ENCODE data around the gene CCDC148.
"Not testable (repeated sequence)": the region's sequence is repeated elsewhere in the genome, so short reads cannot be mapped to it uniquely, and the experiment has no call there.

The CCDC148 gene

DNA sequence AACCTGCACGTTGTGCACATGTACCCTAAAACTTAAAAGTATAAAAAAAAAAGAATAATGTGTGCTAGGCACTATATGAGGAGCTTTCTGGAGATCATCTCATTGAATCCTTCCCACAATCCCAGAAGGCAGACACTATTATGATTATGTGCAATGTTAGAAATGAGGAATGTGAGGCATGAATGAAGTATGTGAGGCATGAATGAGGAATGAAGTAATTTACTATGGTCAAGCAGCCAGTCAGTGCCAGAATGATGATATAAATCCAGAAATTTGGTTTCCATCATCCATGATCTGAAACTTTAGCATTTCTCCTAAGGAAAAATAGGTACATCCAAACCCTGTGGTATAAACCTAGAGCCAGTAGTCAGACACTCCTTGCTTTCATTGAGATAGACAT lies 42.0 kb downstream of the CCDC148 start:
- no peak for DNase-seq

DNA sequence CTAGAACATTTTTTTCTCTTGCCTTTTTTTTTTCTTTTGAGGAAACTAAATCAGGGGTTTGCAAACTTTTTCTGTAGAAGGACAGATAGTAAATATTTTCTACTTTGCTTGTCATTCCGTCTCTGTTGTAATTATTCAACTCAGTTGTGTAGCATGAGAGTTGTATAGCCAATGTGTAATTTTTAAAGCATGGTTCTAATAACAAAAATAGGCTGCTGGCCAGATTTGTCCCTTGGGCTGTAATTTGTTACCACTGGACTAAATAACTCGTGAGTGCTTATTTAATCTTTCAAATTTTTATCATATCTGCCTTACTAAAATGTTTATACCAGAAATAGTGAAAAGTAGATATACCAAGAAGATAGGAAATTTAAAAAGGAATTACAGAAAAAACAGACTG lies 43.0 kb downstream of the CCDC148 start:
- no peak for DNase-seq

DNA sequence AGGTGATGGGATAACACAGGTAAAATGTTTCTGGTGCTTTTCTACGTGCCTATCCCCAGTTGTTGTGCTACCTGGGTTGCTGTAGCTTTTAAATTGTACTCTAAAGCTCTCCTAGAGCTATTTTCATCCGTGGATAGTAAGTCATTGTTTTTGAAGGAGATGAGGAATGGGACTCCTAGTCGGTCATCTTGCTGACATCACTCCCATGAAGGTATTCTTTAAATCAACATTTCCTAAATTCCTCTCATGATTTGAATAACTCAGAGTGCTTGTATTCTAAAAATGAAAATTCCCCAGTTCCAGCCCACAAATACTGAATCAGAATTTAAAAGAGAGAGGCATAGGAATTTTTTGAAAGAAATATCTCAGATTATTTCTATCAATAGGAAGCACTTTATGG lies 44.3 kb downstream of the CCDC148 start:
- DNase-seq = no peak

DNA sequence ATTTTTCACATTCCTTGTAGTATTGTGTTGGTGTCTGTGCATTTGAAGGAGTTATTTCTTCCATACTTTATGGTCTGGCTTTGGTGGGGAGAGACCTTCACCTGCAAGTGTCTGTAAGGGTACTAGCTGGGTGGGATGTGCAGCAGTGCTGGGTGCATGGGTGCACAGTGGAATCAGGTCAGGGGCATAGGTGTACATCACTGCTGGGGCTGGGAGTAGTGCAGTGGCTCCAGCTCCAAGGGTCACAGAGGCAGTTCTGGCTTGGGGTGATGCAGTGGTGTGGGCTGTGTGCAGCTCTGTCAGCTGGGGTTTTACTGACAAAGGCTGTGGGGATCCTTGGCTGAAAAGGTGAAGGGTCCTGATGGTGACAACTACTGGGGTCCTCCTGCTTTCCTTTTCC lies 44.8 kb downstream of the CCDC148 start:
- no peak for DNase-seq

DNA sequence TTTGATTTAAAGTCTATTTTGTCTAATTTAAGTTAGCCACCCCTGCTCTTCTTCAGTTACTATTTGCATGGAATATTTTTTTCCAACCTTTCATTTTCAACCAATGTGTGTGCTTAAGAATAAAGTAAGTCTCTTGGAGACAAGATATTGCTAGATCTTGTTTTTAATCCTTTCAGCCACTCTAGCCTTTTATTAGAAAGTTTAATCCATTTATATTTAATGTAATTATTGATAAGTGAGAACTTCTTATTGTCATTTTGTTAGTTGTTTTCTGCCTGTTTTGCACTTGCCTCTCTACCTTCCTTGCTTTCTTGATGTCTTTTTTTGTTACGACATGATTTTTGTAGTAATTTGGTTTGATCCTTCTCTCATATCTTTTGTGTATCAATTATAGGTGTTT lies 46.4 kb downstream of the CCDC148 start:
- no peak for DNase-seq

DNA sequence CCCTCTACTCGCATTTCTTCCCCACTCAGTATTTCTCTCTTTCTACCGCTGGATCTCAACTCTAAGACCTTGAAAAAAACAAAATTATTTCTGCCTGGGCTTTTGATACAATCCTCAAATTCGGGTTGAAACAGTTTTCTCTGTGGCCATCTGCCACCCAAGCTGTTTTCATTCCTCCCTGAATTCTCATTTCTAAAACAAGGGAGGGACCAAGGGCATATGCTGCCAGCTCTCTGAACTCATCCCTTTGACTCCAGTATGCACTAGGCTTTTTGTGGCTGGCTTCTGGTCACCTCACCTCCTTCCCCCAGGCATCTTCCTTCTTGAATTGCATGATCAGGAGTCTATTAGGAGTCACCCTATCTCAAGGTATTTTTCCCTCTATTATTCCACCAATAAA lies 49.5 kb downstream of the CCDC148 start:
- DNase-seq = no peak

DNA sequence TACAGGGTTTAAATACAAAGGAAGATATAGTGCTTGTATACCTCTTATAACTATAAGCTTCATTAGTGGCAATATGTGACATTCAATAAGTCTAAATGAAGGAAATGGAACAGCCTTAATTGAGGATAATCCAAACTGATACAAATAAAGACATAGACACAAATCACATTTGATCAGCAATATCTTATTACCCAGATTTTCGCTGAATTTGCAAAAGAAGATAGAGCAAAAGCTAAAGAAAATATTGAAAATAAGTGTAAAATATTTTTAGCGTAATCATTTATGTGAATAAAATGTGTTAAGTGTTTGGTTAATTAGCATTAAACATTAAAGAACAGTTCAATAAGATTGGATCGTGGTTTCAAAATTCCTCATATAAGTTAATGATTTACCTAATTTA lies 51.2 kb downstream of the CCDC148 start:
- no peak for DNase-seq

DNA sequence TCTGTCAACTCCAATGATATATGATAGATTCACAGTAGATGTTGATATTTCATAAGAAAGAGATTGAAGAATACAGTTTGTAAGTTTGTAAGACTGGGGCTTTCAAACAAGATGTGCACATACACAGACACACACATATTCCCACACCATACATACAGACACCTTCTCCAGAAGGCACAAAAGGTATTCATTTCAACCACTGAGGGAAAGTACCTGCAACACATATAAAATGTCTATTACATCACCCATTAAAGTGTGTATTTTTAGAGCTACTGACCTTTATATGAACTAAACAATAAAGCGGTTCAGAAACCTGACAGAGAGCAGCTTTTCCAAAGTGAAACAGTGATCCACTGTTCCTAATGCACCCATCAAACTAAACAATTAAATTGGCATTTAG lies 53.3 kb downstream of the CCDC148 start:
- no peak for DNase-seq

DNA sequence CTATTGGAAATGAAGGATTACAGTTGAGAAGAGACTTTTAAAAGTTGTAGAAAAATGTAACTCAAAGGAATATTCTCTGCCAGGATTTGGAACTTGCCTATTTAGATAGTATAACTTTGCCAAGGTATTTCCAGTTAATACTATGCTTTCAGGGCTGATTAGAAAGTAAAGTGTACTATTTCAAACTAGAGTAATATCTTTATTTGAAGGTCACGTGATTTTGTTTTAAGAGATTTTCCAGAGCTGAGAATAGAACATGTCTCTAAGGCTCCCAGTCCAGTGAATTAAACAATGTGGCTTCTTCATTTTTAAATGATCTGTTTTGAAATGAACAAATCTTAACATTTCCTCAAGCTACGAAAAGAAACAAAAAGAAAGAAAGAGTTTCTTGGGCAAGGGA lies 53.9 kb downstream of the CCDC148 start:
- no peak for DNase-seq

DNA sequence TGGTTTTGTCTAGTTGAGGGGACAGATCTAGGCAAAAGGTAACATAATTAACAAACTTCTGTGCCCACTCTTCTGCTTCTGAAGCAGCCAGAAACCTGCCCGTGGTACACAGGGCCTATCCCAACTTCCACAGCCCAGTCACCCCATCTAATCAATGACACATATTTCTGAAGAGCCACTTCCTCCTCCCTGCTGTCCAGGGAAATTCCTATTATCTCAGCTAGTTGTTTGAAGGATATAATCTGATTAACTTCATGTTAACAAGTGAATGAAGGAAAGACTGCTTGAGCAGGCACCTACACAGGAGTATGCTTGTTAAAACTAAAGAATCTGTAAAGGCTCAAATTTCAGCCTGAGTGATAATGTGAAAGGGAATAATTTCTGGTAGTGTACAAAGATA lies 61.4 kb downstream of the CCDC148 start:
- peak in 1 of 4 experiments; percentile 4 for DNase-seq

DNA sequence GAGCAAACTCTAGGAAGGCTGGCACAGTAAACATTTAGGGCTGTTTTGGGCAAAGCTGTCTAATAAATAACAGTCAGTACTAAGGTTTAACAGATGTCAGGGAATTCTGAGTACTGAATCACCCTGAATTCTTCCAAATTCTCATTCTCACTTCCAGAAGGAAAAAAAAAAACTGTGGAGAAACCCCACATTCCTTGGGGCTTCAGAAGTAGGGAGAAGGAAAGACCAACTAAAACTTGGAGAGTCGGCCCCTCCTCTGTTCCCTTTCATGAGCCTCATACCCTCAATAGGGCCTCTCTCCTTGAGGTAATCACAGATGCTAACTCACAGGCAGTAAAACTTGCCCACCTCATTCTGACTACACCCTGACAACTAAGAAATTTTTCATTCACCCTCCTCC lies 62.1 kb downstream of the CCDC148 start:
- DNase-seq = no peak

DNA sequence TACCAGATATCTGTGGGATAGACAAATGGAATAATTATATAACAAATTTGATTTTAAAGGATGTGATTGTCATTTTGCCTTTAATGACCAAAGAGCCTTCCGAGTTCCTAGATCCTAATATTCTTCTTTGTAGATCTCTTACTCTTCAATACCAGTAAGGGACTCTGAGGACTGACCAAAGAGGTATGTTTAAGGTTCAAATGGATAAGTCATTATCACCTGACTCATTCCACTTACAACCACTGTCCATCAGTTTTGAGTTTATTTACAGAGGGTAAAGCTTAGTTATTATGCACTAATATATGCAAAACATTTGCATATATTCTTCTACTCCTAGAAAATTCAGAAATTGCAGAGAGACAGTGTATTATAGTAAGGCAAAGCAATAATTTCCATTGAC lies 62.7 kb downstream of the CCDC148 start:
- no peak for DNase-seq

DNA sequence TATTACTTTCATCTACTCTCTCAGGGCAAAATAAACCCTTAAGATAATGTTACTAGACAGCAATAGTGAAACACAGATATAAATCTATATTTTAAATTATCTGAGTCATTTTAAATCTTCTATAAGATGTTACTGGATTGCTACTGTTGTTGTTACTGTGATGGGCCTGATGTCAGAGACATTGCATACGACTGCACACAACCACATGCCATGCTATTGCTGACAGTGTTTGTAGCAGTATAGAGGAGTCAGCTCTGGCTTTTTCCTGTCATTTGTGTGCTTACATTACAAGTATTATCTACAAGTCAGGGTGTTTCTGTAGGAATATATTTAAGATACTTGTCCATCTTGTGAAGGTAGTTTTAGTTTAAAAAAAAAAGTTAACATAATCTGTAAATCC lies 63.9 kb downstream of the CCDC148 start:
- DNase-seq = no peak

DNA sequence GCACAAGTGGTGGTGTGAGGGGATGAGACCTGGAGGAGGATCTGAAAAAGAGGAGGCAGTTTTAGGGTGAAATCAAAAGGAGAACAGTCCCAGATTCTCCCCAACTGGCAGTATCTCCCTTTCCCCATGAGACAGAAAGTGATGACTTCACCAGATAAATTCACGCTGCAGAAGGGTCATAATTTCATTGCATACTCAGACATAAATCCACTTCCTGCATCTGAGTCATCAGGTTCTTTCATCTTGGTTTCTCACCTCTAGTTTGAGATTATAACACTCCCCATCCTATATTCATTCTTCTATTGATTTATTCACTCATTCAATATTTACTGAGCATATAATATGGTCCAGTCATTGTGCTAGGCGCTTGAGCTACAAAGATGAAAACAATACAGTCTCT lies 64.7 kb downstream of the CCDC148 start:
- peak in 2 of 4 experiments; percentile 1 to 13 for DNase-seq

DNA sequence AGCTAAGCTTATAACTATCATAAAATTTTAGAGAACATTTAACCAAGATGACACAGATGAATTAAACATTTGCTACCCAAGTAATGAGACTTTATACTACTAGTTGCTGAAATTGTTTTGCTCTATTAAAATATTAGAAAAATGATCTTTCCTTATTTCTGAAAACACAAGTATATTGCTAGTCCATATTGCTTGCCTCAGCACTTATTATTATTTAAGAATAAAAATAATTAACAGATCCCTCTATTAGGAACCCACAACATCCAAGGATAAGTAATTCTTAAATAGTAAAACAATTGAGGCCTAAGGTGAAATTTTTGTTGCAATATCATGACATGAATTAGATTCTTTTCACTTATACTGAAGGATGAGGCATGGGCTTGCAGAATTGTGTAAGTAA lies 65.2 kb downstream of the CCDC148 start:
- no peak for DNase-seq

DNA sequence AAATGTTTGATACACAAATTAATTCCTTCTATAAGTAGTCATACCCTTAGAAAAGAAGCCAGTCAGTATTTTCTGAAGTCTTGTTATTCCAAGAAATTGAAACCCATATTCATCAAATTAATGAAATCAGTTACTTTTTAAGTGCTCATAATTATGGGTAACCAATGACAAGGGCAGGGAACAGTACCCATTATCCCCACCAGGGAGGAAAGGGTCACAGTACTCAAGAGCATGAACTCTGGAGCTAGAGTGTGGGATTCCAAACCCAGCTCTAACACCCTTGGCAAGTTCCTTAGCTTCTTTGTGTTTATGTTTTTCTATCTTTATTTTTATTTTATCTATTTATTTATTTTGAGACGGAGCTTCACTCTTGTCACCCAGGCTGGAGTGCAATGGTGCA lies 68.4 kb downstream of the CCDC148 start:
- DNase-seq = no peak

DNA sequence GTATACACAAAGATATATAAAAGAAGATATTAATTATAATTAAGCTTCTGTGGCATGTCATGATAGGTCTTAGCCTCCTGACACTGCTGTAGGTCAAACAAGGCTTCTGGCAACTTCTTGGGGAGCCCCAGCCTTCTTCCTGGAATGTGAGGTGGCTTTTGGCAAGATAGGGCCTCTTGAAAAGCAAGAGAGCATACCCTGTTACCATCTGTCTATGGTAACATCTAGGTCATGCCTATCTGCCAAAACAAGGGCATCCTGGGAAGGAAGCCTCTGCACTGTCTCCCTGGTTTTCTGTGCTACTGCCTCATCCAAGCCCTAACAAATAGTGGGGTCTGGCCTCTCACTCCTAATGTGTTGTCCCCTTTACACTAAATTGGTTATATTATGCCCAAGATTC lies 70.9 kb downstream of the CCDC148 start:
- DNase-seq = no peak

DNA sequence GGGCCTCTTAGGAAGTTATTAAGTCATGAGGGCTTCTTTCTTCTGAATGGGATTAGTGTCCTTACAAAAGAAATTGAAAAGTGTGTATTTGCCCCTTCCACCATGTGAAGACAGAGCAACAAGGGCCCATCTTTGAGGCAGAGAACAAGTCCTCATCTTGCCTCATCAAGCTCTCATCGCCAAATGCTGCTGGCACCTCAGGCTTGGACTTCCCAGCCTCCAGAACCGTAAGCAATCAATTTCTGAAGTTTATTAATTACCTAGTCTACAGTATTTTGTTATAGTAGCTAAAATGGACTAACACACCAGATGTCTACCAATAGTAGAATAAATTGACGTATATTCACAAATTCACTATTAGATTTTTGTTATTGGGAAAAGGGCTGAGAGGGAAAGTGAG lies 74.6 kb downstream of the CCDC148 start:
- no peak for DNase-seq

DNA sequence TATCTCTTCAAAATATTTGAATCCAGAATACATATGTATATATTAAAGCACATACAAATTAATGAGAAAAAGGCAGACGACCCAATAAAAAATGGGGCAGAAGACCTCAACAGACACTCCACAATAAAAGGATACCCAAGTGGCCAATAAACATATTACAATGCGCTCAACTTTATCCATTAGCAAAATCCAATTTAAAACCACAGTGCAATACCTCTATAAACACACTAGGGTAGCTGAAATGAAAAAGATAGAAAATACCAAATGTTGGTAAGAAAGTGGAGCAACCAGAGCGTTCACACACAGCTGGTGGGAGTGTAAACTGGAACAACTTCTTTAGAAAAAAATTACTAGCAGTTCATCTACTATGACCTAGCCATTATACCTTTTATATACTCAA lies 75.3 kb downstream of the CCDC148 start:
- no peak for DNase-seq

DNA sequence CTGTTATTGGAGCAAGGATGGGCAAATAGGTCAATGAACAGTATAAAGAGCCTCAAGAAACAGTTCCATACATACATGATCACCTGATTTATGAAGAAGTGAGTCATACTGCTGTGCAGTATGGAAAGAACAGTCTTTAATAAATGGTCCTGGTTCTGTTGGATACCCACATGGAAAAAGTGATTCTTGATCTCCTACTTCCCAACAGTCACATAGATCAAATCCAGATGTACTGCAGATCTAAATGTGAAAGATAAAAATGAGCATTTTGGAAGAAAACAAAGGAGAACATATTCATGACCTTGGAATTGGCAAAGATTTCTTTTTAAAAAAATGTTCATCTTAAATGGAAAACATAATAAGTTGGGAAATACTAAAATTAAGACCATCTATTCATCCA lies 75.8 kb downstream of the CCDC148 start:
- no peak for DNase-seq

DNA sequence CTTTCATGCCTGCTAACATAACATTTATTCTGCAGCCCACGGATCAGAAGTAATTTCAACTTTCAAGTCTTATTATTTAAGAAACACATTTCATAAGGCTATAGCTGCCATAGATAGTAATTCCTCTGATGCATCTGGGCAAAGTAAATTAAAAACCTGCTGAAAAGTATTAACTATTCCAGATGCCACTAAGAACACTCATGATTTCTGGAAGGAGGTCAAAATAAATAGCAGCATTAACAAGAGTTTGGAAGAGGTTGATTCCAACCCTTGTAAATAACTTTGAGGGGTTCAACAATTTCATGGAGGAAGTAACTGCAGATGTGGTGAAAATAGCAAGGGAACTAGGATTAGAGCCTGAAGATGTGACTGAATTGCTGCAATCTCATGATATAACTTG lies 77.6 kb downstream of the CCDC148 start:
- DNase-seq = no peak

DNA sequence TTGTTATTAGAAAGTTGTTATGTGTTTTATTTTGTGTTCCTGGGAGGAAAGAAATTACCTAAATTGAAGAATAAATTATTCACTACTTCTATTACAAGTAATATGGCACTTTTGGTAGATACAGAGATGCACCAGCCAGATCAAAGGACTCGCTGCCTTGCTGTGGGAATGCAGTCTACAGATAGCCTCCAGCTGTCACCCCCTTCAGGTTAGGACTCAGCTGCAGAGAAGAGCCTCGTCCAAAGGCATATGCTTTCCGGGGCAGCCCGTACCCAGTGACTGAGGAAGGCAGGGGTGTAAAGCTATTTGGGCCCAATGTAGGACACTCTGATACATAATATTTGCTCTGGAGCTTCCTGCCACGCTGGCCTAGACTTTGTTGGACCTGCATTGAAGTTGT lies 90.2 kb downstream of the CCDC148 start:
- no peak for DNase-seq

DNA sequence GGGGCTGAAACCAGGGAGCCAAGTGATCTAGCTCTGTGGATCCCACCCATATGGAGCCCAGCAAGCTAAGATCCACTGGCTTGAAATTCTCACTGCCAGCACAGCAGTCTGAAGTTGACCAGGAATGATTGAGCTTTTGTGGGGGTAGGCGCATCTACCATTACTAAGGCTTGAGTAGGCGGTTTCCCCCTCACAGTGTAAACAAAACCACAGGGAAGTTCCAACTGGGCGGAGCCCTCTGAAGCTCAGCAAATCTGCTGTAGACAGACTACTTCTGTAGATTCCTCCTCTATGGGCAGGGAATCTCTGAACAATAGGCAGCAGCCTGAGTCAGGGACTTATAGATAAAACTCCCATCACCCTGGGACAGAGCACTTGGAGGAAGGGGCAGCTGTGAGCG lies 96.7 kb downstream of the CCDC148 start:
- peak; percentile 27 to 54 (median 42) for DNase-seq

DNA sequence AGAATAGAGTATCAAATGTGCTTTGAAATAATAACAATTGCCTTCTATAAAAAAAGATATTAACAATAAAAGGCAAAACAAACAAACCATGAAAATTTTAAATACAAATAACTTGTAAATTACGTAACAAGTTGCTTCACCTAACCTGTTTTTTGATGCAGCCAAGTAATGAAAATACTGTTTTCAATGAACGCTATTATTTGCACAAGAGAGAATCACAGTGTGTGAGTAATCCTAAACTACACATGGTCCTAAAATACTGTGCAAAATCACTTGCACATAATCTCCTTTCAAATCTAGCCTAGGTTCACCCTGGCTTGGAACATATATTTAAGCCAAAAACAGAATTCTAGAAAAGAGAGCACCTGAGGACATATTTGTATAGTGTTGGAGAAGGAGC lies 98.9 kb downstream of the CCDC148 start:
- DNase-seq = no peak

DNA sequence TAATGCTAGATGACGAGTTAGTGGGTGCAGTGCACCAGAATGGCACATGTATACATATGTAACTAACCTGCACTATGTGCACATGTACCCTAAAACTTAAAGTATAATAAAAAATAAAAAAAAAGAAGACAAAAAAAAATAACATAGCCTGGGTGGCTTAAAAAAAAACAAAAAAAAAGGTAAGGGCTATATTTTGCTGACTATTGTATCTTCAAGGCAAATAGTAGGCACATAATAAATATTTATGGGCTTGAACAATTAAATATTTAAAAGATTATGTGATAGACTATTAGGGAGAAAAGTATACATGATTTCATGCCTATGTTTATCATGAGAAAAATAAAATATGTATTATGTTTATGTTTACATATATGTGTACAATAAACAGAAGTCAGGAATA lies 99.4 kb downstream of the CCDC148 start:
- no peak for DNase-seq

DNA sequence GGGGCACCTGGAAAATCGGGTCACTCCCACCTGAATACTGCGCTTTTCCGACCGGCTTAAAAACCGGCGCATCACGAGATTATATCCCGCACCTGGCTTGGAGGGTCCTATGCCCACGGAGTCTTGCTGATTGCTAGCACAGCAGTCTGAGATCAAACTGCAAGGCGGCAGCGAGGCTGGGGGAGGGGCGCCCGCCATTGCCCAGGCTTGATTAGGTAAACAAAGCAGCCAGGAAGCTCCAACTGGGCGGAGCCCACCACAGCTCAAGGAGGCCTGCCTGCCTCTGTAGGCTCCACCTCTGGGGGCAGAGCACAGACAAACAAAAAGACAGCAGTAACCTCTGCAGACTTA lies 105.1 kb downstream of the CCDC148 start:
- not testable (repeated sequence) for DNase-seq
